Right lobe of liver (tissue), 4 donors: ENCODE measurements around the gene ARMH3.
A peak's percentile ranks its signal among the peaks of the same experiment; 100 is the strongest.

Experiments
- POLR2A ChIP-seq: fragments of 450-650 bp; IDR thresholded peaks from one replicate; pipeline ENCODE4 v1.6.1; 2017; ENCODE audit warnings: antibody characterized with exemption, mild to moderate bottlenecking
- TF ChIP-seq, protein P1 (sequence below), 4 donors: fragments of 200-600 bp in 3 of 4; fragments of 450-650 bp in 1 of 4; IDR thresholded peaks; one replicate each; pipeline versions ENCODE4 v1.5.1 to v1.8.0; 2016 to 2022; ENCODE audit warnings: antibody characterized with exemption in 4 of 4, mild to moderate bottlenecking in 2 of 4
- donor health status: DM: no; HTN: no; CAD: no.
- donor health status: DM: no; HTN: no; CAD: no.
- donor health status: DM: no; HTN: yes; CAD: no.

DNA sequence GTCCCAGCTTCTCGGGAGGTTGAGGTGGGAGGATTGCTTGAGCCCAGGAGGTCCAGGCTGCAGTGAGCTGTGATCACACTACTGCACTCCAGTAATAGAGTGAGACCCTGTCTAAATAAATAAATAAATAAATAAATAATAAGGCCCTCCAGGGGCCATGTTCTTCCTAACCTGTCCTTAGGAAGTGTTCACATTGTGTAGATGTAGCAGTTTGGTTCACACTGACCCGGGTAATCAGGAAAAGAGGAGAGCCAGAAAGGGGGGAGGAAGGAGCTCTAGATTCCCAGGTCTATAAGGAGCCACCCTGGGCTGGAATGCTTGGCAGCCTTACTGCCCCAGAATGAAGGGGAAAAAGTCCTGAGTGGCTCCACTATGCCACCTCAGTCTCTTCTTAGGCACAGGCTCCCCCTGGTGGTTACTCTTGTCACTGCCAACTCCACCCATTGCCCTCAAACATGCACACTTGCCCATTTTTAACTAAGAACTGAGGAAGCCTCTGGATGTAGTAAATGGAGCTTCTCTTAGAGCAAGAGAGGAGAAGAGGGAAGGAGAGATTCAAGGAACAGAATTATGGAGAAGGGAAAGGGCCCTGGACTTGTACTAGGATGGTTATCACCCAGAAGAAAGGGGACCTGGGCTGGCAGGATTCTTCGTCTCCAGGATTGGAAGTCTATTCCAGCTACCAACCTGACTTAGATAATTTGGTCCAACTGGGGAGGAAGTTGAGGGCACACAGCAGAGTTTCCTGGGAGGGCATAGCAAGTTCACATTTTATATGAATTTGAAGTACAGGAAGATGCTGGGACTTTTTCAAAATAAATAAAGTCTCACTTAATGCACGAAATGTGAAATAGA is 16.9 kb upstream of the ARMH3 start:
- TF ChIP-seq, protein P1, sequence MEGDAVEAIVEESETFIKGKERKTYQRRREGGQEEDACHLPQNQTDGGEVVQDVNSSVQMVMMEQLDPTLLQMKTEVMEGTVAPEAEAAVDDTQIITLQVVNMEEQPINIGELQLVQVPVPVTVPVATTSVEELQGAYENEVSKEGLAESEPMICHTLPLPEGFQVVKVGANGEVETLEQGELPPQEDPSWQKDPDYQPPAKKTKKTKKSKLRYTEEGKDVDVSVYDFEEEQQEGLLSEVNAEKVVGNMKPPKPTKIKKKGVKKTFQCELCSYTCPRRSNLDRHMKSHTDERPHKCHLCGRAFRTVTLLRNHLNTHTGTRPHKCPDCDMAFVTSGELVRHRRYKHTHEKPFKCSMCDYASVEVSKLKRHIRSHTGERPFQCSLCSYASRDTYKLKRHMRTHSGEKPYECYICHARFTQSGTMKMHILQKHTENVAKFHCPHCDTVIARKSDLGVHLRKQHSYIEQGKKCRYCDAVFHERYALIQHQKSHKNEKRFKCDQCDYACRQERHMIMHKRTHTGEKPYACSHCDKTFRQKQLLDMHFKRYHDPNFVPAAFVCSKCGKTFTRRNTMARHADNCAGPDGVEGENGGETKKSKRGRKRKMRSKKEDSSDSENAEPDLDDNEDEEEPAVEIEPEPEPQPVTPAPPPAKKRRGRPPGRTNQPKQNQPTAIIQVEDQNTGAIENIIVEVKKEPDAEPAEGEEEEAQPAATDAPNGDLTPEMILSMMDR (IDR thresholded peaks at IDR 0.05): peak; percentile 80 to 96 (median 91)
- TF ChIP-seq POLR2A: no peak
